Measurements from ENCODE around the gene CYP27A1. TPM values are rescaled to one million over a fixed set of nuclear protein-coding genes. Genes with fewer than 3 reads are reported as not detected.
"Not testable (repeated sequence)": the region's sequence is repeated elsewhere in the genome, so short reads cannot be mapped to it uniquely, and the experiment has no call there.

CYP27A1 gene
- total RNA-seq, 2 experiments from 2014 or later: not detected

DNA sequence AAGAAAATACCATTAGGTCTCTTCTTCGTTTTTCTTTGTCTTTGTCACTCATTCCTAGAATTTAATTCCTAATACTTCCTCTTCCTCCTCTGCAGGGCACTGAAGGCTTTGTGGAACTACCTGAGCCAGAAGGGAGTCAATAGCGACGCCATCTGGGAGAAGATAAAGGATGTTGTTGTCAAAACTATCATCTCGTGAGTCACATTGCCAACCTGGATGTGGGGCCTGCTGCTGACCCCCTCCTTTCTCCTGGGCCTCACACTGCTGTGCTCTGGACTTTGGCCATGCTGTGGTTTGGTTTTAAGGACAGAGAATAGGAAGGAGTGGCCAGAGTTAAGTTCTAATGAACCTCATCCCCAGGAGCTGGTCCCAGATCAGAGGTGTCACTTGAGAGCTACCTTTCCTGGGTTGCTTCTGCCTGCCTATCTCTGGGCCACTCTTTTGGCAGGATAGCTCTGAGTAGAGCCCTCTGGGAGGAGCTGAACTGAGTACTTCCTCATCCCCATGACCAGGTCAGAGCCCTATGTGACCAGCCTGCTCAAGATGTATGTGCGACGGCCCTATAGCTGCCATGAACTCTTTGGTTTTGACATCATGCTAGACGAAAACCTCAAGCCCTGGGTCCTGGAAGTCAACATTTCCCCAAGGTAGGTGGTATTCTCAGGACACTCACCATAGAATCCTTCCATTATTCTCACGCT, 33.1 kb upstream of the CYP27A1 start:
- Mint-ChIP-seq H3K36me3 (peaks cover 46% of the 10 kb centered on the region), H3K27me3 (no peaks in the 10 kb centered on the region), H3K27ac (no peak overlapping the region), H3K4me1 (peaks cover 5% of the 10 kb centered on the region), H3K9me3 (ENCODE audit: low read depth) (no peaks in the 10 kb centered on the region), H3K4me3 (no peak overlapping the region)
- ATAC-seq (no peak), DNase-seq (no peak)
- CTCF ChIA-PET: no interaction called here

DNA sequence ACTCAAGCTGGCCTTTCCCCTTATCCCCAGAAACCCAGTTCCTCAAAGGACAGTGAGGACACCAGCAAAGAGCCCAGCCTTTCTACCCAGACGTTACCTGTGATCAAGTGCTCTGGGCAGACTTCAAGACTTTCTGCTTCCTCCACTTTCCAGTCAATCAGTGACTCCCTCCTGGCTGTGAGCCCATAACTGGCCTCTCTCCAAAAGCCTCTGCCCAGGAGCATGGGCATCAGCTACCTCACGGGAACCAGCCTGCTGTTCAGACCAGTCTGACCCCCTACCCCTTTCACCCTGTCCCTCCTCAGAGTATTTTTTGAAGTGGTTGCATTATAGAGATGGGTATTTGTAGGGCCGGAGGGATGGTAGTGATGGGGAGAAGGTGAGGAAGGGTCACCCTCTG, 27.7 kb upstream of the CYP27A1 start:
- Mint-ChIP-seq H3K27ac (no peak overlapping the region), H3K27me3 (no peaks in the 10 kb centered on the region), H3K4me1 (peaks cover 5% of the 10 kb centered on the region), H3K36me3 (peaks cover 24% of the 10 kb centered on the region), H3K4me3 (no peak overlapping the region), H3K9me3 (ENCODE audit: low read depth) (no peaks in the 10 kb centered on the region)
- ATAC-seq: no peak
- DNase-seq: no peak
- CTCF ChIA-PET: no interaction called here

DNA sequence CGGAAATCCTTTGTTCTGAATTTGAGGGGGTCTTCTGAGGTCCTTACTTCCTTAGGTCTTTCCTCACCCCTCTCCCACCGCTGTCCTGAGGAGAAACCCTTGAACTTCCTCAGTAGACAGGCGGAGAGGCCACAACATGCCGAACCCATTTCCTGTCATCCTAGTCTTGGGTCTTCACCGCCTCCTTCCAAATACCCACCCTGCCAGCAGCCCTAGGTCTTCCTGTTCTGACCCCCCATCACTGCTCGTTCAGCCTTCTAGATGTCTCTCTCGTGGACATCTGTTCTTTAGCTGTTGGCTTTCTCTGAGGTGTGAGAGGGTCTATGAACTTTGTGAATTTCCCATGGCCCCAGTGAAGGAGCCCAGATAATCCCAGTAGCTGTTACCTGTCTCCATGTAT, 27.2 kb upstream of the CYP27A1 start:
- Mint-ChIP-seq H3K4me3 (no peak overlapping the region), H3K27ac (no peak overlapping the region), H3K36me3 (peaks cover 23% of the 10 kb centered on the region), H3K4me1 (peaks cover 5% of the 10 kb centered on the region), H3K27me3 (no peaks in the 10 kb centered on the region), H3K9me3 (ENCODE audit: low read depth) (no peaks in the 10 kb centered on the region)
- DNase-seq: no peak
- no peak for ATAC-seq
- CTCF ChIA-PET: no interaction called here

DNA sequence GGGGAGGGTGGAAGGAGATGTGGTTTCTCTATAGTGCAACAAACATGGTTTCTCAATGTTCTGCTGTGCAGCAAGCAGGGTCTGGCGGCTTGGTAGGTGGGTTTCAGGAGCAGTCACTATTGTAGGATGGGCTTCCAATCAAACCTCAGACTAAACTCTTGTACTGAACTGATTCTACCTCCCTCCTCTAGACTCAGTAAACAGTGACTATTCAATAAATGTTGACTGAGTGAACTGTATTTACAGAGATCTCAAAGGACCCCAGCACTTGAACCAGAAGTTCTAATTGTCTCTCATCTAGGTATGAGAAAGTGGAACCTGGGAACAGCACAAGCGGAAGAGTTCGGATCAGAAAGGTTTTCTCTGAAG, 26.8 kb upstream of the CYP27A1 start:
- Mint-ChIP-seq H3K36me3 (peaks cover 23% of the 10 kb centered on the region), H3K4me3 (no peak overlapping the region), H3K4me1 (peaks cover 5% of the 10 kb centered on the region), H3K27me3 (no peaks in the 10 kb centered on the region), H3K27ac (no peak overlapping the region), H3K9me3 (ENCODE audit: low read depth) (no peaks in the 10 kb centered on the region)
- CTCF ChIA-PET: no interaction called here
- ATAC-seq (no peak), DNase-seq (no peak)

DNA sequence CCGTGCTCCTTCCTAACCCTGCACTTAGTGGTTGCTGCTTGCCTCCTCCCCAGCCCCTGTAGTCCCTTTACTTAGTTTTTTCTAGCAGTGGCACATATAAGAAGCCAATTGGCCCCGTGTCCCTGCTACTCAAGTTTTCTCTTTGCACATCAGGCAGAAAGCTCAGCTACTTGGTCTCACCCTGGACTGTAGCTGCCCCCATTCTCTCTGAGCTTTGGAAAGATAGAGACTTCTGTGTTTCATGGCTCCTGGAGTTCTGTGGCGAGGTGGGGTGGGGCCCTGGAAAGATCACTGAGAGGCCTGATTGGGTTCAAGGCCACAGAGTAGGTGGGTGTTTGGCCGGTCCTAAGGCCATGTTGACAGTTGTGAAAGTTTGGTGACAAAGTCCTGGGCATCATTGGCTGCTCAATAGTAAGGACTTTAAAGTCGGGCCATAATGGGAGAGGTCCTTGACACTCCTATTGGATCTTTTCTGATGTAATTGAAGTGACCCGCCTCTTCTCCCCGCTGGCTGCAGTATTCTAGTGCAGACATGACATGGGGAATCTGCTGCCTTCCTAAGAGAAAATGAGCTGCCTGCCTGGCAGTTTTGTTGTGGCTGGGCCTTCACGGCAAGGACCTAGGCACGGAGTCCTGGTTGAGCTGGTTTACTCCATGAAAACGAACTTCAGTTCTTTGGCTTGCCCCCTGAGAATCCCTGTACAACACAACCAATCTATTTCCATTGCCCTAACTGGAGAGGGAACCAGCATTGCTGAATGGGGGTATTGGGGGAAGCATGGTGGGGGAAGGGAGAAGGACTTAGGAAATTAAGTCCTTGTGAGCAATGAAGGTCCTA, 26.2 kb upstream of the CYP27A1 start:
- Mint-ChIP-seq H3K4me1 (peaks cover 5% of the 10 kb centered on the region), H3K27ac (no peak overlapping the region), H3K27me3 (no peaks in the 10 kb centered on the region), H3K9me3 (ENCODE audit: low read depth) (no peaks in the 10 kb centered on the region), H3K4me3 (no peak overlapping the region), H3K36me3 (peaks cover 19% of the 10 kb centered on the region)
- no peak for DNase-seq
- no peak for ATAC-seq
- CTCF ChIA-PET: interaction anchor here (0.6 to 1.1 kb wide), 2 partner anchors 49 to 92 kb away, joined by 3 read pairs; no protein-coding TSS in a partner anchor

DNA sequence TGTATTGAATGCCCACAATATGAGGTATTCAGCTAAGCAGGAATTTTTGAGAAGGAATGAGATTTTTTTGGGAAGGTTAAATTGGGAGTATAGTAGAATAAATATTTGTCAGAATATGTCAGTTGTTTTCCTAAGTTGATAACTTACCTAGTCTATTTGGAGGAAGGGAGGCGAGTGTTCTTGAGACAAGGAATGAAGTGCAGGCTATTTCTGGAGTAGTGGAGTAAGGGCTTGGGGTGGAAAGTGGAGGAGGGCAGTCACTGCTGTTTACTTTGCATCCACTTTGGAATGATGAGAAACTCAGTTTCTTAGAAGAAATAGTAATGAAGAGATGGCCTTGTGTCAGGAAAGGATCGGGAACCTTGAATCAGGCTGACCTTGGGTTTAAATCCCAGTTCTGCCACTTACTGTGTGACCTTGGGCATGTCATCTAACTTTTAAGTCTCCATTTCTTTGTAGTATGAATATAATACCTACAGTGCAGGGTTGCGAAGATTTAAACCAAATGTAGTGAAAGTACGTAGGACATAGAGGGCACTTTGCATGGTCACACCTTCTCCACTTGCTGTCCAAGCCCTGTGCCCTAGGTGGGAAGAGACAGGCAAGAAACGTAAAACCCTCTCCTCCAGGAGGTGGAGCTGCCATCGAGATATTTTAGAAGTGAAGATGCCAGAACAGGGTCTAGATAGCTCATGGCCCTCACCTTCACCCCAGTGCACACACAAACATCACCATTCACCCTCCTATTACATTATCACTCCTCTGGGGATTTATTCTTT, 25.2 kb upstream of the CYP27A1 start:
- H3K36me3 Mint-ChIP-seq: peaks cover 17% of the 10 kb centered on the region
- no peak overlapping the region for H3K4me3 Mint-ChIP-seq
- no peak overlapping the region for H3K27ac Mint-ChIP-seq
- H3K4me1 Mint-ChIP-seq: peaks cover 5% of the 10 kb centered on the region
- H3K27me3 Mint-ChIP-seq: no peaks in the 10 kb centered on the region
- no peak for ATAC-seq
- no peak for DNase-seq
- no peaks in the 10 kb centered on the region for H3K9me3 Mint-ChIP-seq (ENCODE audit: low read depth)
- CTCF ChIA-PET: interaction anchor here (0.6 to 1.5 kb wide), 4 partner anchors 50 to 98 kb away, joined by 3 to 4 read pairs (median 4); no protein-coding TSS in a partner anchor

DNA sequence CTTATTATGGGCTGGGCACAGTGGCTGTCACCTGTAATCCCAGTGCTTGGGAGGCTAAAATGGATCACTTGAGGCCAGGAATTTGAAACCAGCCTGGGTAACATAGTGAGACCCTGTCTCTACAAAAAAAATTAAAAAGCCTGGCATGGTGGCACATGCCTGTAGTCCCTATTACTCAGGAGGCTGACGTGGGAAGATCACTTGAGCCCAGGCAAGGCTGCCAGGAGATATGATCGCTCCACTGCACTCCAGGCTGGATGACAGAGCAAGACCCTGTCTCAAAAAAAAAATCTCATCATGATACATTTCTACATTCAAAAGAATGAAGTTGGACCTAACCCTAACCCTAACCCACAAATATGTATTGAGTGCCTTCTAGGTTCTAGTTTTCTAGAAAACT, 20.2 kb upstream of the CYP27A1 start:
- no peak for ATAC-seq
- H3K27me3 Mint-ChIP-seq: no peaks in the 10 kb centered on the region
- H3K4me1 Mint-ChIP-seq: no peaks in the 10 kb centered on the region
- H3K36me3 Mint-ChIP-seq: peaks cover under 1% of the 10 kb centered on the region
- H3K27ac Mint-ChIP-seq: no peak overlapping the region
- no peak overlapping the region for H3K4me3 Mint-ChIP-seq
- H3K9me3 Mint-ChIP-seq (ENCODE audit: low read depth): no peaks in the 10 kb centered on the region
- DNase-seq: no peak
- CTCF ChIA-PET: interaction anchor here (1.1 kb wide), 1 partner anchor 86 kb away, joined by 3 read pairs; no protein-coding TSS in a partner anchor

DNA sequence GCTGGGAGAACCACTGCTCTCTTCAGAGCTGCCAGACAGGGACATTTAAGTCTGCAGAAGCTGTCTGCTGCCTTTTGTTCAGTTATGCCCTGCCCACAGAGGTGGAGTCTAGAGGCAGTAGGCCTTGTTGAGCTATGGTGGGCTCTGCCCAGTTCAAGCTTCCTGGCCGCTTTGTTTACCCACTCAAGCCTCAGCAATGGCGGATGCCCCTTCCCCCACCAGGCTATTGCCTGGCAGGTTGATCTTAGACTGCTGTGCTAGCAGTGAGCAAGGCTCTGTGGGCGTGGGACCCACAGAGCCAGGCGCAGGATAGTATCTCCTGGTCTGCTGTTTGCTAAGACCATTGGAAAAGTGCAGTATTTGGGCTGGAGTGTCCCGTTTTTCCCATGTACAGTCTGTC, 9.2 kb upstream of the CYP27A1 start:
- DNase-seq; H3K27me3 Mint-ChIP-seq; ATAC-seq; H3K9me3 Mint-ChIP-seq (ENCODE audit: low read depth); H3K4me3 Mint-ChIP-seq; H3K27ac Mint-ChIP-seq; H3K4me1 Mint-ChIP-seq; CTCF ChIA-PET: not testable (repeated sequence)
- peaks cover 12% of the 10 kb centered on the region for H3K36me3 Mint-ChIP-seq

DNA sequence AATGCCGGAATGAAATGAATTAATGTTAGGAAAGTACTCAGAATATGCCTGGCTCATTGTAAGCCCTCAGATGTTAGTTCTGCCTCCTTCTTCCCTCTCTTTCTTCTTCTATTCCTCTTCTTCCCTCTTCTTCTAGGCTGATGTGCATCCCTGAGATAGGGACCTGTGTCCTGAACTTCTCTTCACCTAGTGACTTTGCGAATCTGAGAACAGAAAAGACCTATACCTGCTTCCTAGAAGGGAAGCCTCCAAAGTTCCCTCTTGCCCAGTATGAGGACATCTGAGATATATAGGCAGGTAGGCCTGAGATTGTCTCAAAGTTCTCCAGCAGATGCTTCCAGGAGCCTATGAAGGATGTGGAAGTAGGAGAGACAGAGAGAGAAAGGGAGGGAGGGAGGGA, 8.1 kb upstream of the CYP27A1 start:
- H3K27ac Mint-ChIP-seq: no peak overlapping the region
- CTCF ChIA-PET: interaction anchor here (1.8 kb wide), 1 partner anchor 74 kb away, joined by 4 read pairs; no protein-coding TSS in a partner anchor
- DNase-seq (no peak), ATAC-seq (no peak)
- H3K36me3 Mint-ChIP-seq: peaks cover 15% of the 10 kb centered on the region
- H3K9me3 Mint-ChIP-seq (ENCODE audit: low read depth): peaks cover 8% of the 10 kb centered on the region
- no peaks in the 10 kb centered on the region for H3K4me1 Mint-ChIP-seq
- H3K4me3 Mint-ChIP-seq: no peak overlapping the region
- peaks cover 7% of the 10 kb centered on the region for H3K27me3 Mint-ChIP-seq

DNA sequence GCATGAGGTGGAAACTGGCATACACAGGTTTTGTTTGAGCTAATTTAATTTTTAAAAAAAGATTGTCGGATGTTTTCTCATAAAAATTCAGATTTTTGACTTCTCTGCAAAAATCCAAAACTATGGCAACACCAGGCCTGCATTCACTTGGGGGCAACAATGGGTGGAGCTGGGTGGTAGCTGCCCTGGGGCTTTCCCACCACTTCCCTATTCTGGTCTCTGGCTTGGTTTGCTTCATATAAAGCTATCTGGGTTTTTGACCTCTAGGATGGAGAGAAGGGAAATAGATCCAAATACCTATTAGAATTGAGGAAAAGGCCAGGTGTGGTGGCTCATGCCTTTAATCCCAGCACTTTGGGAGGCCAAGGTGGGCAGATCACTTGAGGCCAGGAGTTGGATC, 5.5 kb upstream of the CYP27A1 start:
- no peak for DNase-seq
- no peak overlapping the region for H3K27ac Mint-ChIP-seq
- H3K27me3 Mint-ChIP-seq: peaks cover 25% of the 10 kb centered on the region
- peaks cover 8% of the 10 kb centered on the region for H3K9me3 Mint-ChIP-seq (ENCODE audit: low read depth)
- H3K4me3 Mint-ChIP-seq: no peak overlapping the region
- CTCF ChIA-PET: no interaction called here
- H3K4me1 Mint-ChIP-seq: peaks cover 5% of the 10 kb centered on the region
- peaks cover 16% of the 10 kb centered on the region for H3K36me3 Mint-ChIP-seq
- ATAC-seq: no peak

DNA sequence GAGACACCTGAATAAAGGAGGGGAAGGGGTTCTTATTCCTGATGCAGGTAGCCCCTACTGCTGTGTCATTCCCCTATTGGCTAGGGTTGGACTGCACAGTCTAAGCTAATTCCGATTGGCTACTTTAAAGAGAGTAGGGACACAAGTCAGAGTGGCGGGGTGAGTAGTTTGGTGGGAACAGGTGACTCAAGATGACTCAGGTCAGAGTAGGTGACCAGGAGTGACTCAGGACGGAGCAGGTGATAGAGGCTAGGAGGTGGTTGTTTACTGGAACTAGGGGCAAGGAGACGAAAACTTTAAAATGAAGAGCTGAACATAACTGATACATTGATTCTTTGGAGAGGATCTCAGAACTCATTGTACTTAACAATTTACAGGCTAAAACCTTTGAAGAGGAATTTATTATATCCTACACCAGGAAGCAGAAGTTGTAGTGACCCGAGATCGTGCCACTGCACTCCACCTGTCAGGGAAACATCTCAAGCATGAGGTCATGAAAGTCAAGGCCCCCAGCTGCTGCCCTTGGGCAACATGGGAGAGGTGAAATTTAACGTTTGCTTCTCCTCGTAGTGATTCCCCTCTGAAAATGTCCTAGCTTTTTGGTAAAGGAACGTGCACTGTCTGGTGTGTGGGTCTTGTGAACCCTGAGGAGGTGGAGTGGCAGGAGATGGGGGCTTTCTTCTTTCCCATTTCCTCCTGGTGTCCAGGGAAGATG, 4.5 kb upstream of the CYP27A1 start:
- CTCF ChIA-PET: no interaction called here
- Mint-ChIP-seq H3K9me3 (ENCODE audit: low read depth) (peaks cover 8% of the 10 kb centered on the region), H3K4me1 (peaks cover 8% of the 10 kb centered on the region), H3K36me3 (peaks cover 19% of the 10 kb centered on the region), H3K4me3 (no peak overlapping the region), H3K27ac (no peak overlapping the region), H3K27me3 (peaks cover 30% of the 10 kb centered on the region)
- no peak for DNase-seq
- no peak for ATAC-seq

DNA sequence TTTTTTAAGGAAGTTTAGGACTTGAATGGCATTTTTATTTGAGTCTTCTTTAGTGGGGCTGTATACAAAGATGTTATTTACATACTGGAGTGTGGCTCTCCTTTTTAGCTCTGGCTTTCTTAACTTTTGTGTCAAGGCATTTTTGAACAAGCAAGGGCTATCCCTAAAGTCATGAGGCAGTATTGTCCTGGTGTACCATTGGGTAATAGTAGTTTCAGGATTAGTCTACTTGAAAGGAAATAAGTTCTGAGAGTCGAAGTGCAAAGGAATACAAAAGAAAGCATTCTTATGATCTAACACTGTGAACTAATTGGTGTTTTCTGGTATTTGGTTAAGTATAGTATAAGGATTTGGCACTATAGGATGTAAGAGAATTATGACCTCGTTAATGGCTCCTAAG, 1.9 kb upstream of the CYP27A1 start:
- ATAC-seq: no peak
- CTCF ChIA-PET: no interaction called here
- H3K27ac Mint-ChIP-seq: no peak overlapping the region
- no peak overlapping the region for H3K4me3 Mint-ChIP-seq
- peaks cover 19% of the 10 kb centered on the region for H3K36me3 Mint-ChIP-seq
- peaks cover 50% of the 10 kb centered on the region for H3K27me3 Mint-ChIP-seq
- H3K9me3 Mint-ChIP-seq (ENCODE audit: low read depth): peaks cover 8% of the 10 kb centered on the region
- DNase-seq: no peak
- H3K4me1 Mint-ChIP-seq: peaks cover 9% of the 10 kb centered on the region

Data from activated CD8-positive, alpha-beta memory T cell treated with anti-CD3 and anti-CD28 coated beads, Interleukin-2, amount 10 ng/mL, durations not matched to agents 7 days and 5 days (primary cell).